IPS-18c (cell line): ENCODE results near the gene C1QTNF4.
"Not testable (repeated sequence)": the region's sequence is repeated elsewhere in the genome, so short reads cannot be mapped to it uniquely, and the experiment has no call there.

Experiments used
- H3K4me3 ChIP-seq: 2 replicates; pipeline ENCODE4 v1.7.0; 2013; ENCODE audit warnings: low read depth, mild to moderate bottlenecking, low read length, moderate library complexity; ENCODE audit not compliant: insufficient read depth
- H3K9me3 ChIP-seq: one replicate; pipeline ENCODE4 v1.6.1; 2013; ENCODE audit warnings: mild to moderate bottlenecking, low read length, moderate library complexity; ENCODE audit not compliant: control insufficient read depth, insufficient read depth

Gene C1QTNF4

DNA sequence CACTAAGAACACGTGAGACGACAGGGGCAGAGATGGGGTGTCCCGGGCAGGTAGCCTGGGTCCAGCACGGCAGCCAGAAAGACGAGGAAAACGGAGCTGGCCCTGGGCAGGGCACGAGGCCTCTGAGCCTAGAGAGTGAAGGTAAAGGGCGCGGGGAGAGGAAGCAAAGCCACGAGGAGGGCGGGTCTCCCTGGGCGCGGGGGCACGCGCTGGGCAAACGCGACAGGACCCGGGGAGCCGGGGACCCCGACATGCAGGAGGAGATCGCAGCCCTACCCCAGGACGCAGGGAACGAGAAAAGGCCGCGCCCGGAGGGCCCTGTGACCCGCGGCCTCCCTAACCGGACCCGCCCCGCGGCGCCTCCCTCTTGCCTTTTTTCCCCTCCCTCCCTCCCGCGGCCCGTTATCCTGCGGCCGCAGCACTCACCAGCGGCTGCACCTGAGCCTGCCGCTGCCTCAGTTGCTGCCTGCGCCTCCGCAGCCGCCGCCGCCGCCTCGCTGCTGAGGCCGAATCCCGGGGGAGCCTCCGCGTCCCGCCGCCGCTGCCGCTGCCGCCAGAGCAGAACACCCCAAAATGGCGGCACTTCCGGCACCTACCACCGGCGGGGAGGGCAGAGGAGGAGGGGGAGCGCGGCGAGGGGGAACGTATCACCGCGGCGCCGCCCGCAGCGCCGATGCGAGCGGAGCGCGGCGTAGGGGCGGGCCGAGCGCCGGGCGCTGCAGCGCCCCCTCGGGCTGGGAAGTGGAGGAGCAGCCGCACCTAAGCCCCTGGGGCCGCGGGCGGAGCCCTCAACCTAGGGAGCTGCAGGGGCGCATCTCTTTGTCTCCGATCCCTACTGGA, 41.4 kb downstream of the C1QTNF4 start, which contains the start of gene CELF1:
TSS of gene CELF1 (minus strand) at position 567 of the 840 bp plus-strand sequence. CDS start 53,609 bp downstream, outside the sequence.
- peaks cover 2% of the 10 kb centered on the region for H3K9me3 ChIP-seq
- peak within 1 kb of the TSS; percentile 97 for H3K4me3 ChIP-seq

DNA sequence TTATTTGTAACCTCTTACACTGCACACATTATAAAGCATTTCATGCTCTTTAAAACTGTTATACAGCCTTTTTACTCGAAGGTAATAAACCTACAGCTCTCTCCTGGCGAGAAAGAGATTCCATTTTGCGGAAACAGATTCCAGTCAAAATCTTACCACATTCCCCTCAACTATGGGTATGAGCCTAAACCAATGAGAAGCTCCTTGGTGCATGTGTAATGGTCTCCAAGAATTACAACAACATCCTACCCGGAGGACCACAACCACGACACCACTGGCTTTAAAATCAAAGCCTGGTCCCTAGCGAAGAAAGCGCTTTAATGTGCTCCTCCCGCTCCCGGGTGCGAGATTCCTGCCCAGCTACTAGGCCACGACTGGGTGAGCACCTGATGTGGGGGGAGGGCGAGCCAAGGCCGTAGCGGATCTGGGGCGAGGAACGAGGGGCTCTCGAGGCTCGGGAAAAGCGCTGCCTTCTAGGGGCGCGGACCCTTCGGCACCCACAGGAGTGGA, 42.1 kb downstream of the C1QTNF4 start:
- H3K4me3 ChIP-seq: peak overlapping the region; percentile 97
- H3K9me3 ChIP-seq: peaks cover 2% of the 10 kb centered on the region

DNA sequence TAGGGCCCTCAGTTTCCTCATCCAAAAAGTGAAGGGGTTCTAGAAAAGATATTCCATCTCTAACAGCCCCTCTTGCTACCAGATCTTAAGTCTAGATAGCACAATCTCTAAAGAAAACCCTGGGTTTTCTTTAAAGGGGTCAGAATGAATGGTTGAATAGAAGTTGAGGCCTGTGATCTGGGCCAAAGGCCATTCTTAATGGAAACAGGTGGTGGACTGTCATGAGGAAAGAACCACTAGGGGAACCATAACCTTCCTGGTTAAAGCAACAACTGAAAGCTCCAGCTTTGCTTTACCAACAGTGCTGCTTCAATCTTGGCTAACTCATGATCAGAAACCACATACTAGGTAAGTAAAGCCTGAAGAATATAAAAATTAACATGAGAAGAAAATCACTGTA, 43.1 kb downstream of the C1QTNF4 start:
- H3K9me3 ChIP-seq: peaks cover 2% of the 10 kb centered on the region
- peak overlapping the region; percentile 97; the same call in 1 of the 2 replicates for H3K4me3 ChIP-seq

DNA sequence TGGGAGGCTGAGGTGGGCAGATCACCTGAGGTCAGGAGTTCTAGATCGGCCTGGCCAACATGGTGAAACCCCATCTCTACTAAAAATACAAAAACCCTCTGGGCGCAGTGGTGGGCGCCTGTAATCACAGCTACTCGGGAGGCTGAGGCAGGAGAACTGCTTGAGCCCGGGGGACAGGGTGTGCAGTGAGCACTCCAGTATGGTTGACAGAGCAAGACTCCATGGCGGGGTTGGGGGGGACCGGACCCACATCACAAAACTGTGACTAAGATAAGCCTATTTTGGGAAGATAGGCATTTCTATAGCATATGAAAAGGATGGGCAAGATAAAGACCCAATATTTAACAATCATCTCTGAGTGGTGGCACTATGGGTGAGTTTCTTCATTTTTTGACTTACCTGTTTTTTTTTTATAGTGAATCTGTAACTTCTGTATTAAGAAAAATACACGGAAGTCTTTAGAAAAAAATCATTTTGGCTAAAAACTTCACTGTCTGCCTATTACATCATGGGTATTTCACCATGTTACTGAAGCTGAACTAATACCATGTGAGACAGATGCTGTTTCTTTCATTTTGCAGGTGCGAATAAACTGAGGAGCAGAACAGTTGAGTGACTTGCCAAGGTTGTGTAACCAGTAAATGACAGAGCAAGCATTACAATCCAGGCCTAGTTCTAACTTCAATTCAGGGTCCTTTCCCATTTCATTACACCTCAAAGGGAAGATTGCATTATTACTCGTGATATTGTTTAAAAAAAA, 43.7 kb downstream of the C1QTNF4 start:
- no peak overlapping the region for H3K4me3 ChIP-seq
- H3K9me3 ChIP-seq: peaks cover 2% of the 10 kb centered on the region

DNA sequence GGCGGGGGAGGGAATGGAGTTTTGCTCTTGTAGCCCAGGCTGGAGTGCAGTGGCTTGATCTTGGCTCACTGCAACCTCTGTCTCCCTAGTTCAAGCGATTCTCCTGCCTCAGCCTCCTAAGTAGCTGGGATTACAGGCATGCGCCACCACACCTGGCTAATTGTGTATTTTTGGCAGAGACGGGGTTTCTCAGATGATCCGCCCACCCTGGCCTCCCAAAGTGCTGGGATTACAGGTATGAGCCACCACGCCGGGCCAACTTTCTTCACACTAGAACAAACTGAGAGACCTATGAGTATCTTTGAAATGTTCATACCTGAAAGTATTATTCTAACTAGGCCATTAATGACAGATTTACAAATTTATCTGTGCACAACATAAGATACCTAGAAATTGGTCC, 47.9 kb downstream of the C1QTNF4 start:
- not testable (repeated sequence) for H3K9me3 ChIP-seq, H3K4me3 ChIP-seq

DNA sequence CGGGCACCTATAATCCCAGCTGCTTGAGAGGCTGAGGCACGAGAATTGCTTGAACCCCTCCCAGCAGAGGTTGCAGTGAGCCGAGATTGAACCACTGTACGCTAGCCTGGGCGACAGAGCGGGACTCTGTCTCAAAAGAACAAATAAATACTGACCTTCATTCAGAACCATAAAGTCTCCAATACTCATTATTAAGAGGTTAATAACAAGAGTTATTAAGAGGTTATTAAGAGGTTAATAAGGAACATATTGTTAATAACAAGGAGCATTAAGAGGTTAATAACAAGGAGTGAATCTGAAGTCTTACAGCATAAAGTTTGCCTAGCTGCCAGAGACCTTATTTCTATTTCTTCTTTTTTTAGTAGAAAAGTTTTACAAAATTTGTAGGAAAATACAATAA, 48.9 kb downstream of the C1QTNF4 start:
- no peak overlapping the region for H3K4me3 ChIP-seq
- H3K9me3 ChIP-seq: no peaks in the 10 kb centered on the region

DNA sequence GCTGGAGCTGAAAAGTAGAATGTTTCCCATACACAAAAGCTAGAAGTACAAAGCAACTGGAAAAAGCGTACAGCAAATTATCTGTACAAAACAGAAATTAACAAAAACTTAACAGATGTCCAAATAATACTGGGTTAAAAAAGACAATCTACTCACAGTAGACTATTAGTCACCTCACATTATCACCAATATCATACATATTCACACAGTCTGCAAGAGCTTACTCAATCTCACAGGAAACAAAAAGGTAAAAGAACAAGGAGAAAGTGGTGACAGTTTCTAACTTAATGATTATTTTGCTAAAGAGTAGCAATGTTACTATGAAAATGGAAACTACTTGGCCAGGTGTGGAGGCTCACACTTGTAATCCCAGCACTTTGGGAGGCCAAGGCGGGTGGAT, 53.1 kb downstream of the C1QTNF4 start:
- Histone ChIP-seq H3K4me3 (no peak overlapping the region), H3K9me3 (no peaks in the 10 kb centered on the region)

DNA sequence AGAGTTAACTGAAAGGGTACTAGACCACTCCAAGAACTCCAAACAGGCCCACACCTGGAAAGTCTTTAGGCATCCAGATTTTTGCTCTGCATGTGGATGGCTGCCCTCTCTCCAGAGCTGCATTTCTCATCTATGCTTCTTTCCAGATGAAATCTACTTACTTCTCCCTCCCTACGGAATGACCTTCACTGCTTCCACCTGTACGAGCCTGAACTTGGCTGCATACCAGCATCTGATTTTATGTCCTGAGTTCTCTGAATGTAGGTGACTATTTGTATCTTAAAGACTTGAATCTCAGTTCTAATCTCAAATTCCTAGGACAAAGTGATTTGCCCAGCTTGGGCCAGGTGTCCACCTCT, 54.6 kb downstream of the C1QTNF4 start:
- Histone ChIP-seq H3K9me3 (no peaks in the 10 kb centered on the region), H3K4me3 (no peak overlapping the region)
